CMK (cell line): ENCODE measurements around the gene TOMM70.
"Not testable (repeated sequence)": the region's sequence is repeated elsewhere in the genome, so short reads cannot be mapped to it uniquely, and the experiment has no call there.

ENCODE experiments used
- DNase-seq: peaks from one replicate; pipeline ENCODE4 v3.0.0-alpha.2; 2010; ENCODE audit warnings: low read depth

TOMM70 gene

DNA sequence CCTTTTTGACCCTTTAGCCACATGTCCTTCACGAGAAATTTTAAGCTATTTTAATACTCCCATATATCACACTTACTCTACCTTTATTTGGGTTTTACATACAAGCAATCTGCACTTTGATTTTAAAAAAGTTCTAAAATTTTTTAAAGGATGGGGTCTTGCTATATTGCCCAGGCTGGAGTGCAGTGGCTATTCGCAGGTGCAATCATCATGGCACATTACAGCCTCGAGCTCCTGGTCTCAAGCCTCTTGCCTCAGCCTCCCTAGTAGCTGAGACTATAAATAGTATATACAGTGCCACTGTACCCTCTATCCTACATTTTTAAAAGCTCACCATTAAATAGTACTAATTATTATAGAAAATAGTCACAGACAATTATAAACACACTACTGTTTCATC, 36.5 kb downstream of the TOMM70 start:
- DNase-seq: no peak

GRCh38 chr3:100361897-100362296, 39.0 kb downstream of the TOMM70 start:
- DNase-seq: no peak

GRCh38 chr3:100360757-100361496, 40.0 kb downstream of the TOMM70 start:
- no peak for DNase-seq

DNA sequence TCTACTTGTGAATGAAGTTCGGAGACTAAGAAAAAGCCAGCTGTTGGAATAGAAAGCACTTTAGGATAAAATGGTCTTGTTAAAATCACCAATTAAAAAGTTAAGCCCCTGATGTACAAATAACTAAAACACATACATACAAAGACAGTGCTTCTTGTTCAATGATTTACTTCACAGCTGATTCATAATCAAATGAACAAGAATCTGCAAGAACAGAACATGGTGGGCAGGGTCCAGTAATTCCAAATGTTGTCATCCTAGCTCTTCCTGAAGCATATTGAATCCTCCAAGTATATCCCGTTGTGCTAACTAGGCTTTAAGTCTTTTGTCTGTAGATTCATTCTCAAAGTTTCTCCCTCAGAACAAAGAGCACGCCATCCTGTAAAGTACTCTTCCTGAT, 41.9 kb downstream of the TOMM70 start:
- DNase-seq: no peak

DNA sequence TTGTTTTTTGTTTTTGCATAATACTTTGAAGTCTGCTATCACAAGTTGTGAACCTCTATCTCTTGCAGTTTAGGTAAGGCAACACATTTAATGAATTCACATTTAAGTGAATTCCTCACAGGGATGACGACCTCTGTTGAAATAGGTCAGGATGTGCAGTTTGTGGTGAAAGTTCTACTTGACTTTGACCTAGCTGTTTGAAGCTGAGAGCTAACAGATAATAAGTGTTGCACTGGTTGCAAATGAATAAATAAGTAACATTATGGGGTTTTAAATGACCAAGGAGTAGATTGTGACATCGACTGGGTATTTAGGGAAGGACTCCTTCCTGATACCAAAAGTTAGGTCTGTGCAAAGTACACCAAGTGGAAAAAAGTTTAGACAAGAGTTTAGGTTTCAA, 42.5 kb downstream of the TOMM70 start:
- no peak for DNase-seq

DNA sequence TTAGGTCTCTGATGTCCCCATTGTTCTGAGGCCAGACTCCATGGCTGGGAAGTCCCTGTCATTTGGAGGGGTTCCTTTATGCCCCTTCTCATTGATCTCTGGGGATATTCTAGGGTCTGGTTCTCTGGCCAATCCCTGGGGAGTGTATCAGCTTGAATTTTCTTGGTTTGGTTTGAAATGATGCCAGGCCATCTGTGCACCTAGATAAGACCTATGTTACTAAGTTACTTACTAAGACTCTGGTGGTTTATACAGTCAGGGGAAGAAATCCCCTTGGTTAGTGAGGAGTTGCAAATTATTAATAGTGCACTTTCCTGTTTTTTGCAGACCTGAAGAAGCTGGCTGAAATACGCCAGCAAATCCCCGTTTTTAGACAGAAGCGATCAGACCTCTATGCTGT, 46.0 kb downstream of the TOMM70 start:
- DNase-seq: no peak

DNA sequence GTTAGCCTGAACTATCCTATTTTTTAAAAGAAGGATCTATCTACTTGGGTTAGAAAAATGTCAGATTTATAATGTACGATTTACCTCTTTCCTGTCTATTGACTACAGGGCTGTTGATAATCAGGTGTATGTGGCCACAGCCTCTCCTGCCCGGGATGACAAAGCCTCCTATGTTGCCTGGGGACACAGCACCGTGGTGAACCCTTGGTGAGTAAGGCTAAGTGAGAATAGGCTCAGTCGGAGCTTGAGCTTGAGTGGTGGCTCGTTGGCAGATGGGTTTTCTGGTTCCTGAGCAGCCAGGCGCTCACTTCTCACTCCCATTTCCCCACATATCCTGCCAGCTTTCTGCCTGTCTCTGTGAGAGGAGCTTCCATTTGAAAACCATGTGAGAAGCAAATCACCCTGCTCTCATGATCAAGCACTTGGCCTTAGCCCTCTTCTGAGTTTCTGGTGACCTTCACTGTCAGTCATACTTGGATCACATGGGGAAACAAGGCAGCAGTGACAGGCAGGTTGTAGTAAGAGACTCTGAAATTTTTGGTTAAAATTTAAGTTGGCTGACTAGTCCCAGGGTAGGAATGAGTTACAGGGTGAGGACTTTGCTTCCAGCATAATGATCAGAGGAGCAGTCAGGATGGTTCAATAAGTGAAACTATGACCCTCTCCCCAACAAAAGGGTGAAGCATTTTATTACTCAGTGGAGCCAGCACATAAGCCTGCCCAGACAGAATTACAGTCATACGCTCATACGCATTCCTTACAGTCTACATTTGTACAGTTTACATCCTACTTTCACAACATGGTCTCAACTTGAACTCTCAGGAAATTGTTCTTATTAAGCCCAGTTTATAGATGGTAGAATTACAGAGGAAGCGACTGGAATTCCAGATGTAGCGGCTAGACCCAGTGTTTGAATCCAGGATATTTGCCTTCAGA, 48.3 kb downstream of the TOMM70 start:
- DNase-seq: no peak

DNA sequence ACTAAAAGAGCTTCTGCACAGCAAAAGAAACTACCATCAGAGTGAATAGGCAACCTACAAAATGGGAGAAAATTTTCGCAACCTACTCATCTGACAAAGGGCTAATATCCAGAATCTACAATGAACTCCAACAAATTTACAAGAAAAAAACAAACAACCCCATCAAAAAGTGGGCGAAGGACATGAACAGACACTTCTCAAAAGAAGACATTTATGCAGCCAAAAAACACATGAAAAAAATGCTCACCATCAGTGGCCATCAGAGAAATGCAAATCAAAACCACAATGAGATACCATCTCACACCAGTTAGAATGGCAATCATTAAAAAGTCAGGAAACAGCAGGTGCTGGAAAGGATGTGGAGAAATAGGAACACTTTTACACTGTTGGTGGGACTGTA, 49.1 kb downstream of the TOMM70 start:
- not testable (repeated sequence) for DNase-seq

DNA sequence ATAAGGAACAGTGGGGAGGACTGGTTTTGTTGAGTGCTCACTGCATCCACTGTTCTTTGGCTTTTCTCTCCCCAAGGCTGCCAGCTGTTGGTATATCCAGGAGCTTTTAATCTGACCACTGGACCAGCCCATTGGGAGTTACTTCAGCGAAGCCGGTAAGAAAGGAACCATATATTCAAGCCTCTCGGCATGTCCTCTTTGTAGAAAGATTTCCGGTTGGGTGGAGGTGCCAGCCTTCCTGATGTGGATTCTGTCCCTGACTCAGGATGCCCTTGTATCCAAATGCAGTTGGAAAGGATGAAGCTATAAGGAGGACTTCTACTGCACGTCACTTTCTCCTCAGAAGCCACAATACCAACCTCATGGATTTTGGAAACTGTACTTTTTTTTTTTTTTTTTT, 52.2 kb downstream of the TOMM70 start:
- no peak for DNase-seq

GRCh38 chr3:100340527-100340926, 60.4 kb downstream of the TOMM70 start:
- no peak for DNase-seq

DNA sequence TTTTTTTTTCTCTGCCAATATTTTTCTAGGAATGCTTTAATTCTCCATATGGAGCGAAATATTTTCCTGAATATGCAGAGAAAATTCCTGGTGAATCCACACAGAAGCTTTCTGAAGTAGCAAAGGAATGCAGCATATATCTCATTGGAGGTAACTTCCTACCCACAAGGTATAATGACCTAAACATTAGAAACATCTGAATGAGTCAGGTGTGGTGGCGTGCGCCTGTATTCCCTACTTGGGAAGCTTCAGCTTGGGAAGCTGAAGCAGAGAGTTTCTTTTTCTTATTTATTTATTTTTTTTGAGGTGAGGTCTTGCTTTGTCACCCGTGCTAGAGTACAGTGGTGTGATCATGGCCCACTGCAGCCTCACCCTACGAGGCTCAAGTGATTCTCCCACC, 61.1 kb downstream of the TOMM70 start:
- DNase-seq: no peak

GRCh38 chr3:100338911-100339310, 62.0 kb downstream of the TOMM70 start:
- no peak for DNase-seq

- DNase-seq: not testable (repeated sequence)
These were observed 64.7 kb downstream of the TOMM70 start for GRCh38 chr3:100336229-100336628.

GRCh38 chr3:100335434-100335833, 65.5 kb downstream of the TOMM70 start:
- peak; percentile 63 for DNase-seq

DNA sequence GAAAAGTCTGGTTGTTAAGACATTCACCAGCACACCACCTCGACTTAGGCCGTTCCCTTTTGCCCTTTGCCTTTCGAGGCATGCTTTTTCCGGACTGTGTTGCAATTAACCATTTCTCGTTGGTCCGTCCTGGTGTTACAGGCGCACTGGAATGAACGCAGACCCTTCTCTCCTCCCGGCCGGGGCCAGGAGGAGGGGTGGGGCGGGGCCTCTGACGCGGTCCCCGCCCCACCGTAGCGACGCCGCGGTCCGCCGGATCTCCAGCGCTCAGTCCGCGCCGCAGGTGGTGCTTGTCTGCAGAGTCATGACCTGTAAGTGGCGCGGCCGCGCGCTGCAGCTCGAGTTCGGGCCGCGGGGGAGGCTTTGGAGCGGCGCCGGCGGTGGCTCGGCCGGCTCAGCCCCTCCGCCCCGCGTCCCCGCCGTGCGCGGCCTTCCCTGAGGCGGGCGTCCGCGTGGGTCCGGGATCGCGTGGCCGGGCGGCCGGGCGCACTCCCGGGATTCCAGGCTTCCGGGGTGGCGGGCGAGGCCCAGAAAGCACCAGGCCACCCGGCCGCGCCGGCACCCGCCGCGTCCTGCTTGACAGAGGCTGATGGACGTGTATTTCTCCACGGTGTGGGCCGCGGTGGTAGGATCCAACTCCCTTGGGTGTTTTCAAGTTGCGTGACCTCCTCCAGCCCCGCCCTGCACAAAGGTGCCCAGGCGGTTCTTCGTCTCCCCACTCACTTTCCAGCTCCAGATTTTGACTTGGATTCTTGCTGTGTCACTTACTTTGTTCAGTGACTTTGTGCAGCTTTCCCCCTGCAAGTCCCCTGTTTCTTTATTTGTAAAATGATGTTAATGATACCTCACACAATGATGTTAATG, 66.2 kb downstream of the TOMM70 start, which contains the start of gene NIT2:
Gene NIT2 (plus strand): TSS at position 270 of the 864 bp plus-strand sequence. CDS start 35 bp downstream, at position 305.
- peak; percentile 52 for DNase-seq

DNA sequence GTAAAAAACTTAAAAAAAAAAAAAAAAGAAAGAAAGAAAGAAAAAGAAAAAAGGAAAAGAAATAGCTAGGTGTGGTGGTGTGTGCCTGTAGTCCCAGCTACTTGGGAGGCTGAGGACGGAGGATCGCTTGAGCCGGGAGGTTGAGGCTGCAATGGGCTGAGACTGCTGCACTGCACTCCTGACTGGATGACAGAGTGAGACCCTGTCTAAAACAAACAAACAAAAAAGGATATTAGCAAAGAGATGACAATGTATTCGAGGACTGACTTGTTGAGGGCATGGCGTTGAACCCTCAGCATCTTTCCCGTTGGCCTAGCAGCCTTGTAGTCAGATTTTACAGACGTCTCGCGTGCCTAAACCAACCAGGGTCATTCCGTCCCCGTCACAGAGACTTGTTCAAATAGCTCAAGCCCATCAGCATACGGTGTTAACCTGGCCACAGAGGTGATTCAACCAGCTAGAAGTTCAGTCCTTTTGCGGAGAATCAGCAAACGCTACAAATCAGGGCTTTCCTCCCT, 66.9 kb downstream of the TOMM70 start:
- no peak for DNase-seq

GRCh38 chr3:100333051-100333450, 67.8 kb downstream of the TOMM70 start:
- DNase-seq: no peak

- DNase-seq: no peak
These were observed 69.2 kb downstream of the TOMM70 start for GRCh38 chr3:100331660-100332059.

- DNase-seq: no peak
These were observed 70.2 kb downstream of the TOMM70 start for GRCh38 chr3:100330651-100331050.

DNA sequence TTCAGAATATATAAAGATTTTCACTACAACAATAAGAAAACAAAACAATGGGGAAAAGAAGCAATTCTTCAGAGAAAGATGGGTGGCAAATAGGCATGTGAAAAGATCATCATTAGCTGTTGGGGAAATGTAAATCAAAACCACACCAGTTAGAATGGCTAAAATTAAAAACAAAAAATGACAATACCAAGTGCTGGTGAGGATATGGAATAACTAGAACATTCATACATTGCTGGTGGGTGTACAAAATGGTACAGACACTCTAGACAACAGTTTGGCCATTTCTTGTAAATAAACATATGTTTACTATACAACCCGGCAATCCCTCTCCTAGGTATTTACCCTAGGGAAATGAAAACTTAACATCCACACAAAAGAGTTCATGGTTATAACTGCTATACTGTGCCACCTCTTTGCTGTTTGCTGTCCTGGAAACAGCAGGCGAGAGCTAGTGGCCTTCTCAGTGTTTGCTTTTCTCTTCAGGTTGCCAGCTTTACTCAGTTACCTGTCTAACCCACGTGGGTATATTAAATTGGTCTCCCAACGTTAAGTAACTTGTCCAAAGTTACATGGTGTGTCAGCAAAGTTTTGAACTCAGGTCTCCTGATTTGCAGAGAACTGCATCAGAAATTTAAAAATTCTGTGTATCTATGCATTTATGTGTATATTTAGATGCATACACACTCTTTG, 70.9 kb downstream of the TOMM70 start:
- DNase-seq: no peak

DNA sequence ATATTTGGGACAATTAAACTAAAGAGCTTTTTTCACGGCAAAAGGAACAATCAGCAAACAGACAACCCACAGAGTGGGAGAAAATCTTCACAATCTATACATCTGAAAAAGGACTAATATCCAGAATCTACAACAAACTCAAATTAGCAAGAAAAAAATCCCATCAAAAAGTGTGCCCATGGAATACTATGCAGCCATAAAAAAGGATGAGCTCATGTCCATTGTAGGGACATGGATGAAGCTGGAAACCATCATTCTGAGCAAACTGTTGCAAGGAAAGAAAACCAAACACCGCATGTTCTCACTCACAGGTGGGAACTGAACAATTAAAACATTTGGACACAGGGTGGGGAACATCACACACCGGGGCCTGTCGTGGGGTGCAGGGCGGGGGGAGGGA, 73.5 kb downstream of the TOMM70 start:
- DNase-seq: not testable (repeated sequence)
